HG03571 (cell line): ENCODE data around the gene FAM111B.
"Not testable (repeated sequence)": the region's sequence is repeated elsewhere in the genome, so short reads cannot be mapped to it uniquely, and the experiment has no call there.

Experiments
- ATAC-seq: cut with Tn5 transposase; IDR thresholded peaks from one replicate; pipeline ENCODE4 v1.9.1; 2021; ENCODE audit not compliant: unreplicated experiment

Gene FAM111B, protein sequence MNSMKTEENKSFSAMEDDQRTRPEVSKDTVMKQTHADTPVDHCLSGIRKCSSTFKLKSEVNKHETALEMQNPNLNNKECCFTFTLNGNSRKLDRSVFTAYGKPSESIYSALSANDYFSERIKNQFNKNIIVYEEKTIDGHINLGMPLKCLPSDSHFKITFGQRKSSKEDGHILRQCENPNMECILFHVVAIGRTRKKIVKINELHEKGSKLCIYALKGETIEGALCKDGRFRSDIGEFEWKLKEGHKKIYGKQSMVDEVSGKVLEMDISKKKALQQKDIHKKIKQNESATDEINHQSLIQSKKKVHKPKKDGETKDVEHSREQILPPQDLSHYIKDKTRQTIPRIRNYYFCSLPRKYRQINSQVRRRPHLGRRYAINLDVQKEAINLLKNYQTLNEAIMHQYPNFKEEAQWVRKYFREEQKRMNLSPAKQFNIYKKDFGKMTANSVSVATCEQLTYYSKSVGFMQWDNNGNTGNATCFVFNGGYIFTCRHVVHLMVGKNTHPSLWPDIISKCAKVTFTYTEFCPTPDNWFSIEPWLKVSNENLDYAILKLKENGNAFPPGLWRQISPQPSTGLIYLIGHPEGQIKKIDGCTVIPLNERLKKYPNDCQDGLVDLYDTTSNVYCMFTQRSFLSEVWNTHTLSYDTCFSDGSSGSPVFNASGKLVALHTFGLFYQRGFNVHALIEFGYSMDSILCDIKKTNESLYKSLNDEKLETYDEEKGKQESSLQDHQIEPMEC

DNA sequence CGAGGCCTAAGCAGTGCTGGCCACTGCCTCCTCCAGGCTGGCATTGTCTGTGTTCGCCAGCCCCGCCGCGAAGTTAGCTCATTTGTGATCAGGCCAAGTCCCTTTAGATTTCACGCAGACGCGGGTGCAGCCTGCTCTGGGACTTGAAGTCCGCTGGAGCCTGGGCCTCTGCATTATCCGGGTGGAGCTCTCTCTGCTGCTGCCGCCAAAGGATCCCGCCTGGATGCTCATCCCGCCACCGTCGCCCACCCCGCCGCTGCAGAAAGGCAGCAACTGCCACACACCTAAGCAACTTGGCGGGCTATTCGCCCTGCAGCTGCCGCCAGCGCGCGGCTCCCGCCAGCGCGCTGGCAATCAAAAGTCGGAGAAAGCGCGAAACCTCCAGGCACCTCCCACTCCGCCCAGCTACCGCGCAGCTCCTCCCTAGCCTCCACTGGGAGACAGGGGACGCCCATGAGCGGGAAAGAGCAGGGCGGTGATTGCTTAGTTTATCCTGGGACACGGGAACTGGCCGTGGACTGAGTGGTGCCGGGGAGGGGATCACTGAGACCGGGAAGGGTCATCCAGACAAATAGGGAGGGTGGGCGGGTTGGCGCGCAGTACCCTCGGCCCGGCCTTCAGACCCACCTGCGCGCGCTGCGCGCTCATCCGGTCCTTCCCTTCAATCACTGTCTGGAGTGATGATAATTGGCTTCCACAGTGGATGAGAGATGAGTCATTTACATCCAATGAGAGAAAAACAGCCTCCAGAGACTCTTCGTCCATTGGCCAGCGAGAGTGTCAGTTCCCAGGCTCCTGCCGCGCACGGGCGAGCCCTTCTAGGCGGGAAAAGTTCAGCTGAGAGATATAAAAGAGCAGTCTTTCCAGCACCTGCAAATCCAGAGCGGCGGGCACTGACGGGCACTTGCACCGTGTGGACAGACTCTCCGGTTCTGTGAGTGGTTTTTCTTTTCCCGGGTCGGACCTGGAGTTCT is at the start of gene FAM111B:
TSS of gene FAM111B (plus strand) at position 875 of the 974 bp plus-strand sequence. CDS start 2,389 bp downstream, outside the sequence.
- peak; percentile 73 for ATAC-seq

DNA sequence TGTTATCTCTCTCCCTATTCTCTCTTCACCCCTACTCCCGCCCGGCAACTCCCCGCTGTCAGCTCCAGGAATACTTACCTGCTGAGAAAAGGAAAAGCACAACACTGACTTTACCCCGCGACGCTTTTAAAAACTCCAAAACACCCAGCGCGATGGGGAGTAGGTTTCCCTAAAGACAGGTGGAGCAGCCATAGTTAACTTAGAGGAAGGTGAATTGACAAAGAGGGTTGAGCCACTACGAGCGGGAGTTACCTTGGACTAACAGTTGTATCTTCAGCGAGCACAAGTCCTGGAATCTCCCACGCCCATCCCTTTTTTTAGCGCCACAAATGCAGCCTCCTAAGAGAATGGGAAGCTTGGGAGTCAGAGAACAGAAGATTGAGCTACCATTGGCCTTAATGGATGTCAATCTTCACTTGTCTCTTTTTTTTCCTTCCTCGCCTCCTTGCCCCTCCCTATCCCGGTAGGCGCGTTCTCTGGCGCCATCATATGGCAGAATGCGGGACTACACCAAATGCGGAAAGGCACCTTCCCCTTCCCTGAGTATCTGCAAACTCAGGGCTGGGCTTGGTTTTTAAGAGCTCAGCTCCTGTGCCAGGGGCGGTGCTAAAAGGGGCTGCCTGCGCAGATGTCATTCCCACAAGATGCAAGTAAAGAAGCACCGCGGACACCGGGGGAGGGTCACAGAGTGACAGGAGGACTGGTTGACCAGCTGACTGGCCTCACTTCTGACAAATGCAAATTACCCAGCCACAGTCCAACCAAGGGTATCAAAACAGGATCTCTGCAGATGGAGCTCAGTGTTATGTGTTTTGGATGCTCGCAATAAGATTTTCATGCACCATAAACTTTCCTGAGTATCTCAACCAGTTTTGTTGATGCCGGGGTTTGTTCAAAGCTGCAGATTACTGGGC is 48.7 kb upstream of the FAM111B start:
- ATAC-seq = peak; percentile 89

DNA sequence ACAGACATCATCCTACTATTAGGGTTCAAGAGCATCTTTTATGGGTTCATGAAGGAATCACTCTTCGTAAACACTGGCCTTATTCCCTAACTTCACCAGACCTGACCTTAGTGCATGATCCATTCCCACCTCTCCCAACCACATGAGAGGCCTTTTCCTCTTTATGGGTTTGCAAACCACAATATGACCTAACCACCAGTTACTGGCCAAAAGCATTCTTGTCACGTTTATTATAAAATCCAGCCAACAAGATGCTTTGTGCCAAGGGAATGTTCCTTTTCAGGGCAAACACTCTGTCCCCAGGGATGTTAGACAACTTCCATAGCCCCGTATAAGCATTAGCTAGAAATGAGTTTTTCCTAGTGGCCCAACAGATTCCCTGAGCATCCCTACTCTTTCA is 46.9 kb upstream of the FAM111B start:
- not testable (repeated sequence) for ATAC-seq

DNA sequence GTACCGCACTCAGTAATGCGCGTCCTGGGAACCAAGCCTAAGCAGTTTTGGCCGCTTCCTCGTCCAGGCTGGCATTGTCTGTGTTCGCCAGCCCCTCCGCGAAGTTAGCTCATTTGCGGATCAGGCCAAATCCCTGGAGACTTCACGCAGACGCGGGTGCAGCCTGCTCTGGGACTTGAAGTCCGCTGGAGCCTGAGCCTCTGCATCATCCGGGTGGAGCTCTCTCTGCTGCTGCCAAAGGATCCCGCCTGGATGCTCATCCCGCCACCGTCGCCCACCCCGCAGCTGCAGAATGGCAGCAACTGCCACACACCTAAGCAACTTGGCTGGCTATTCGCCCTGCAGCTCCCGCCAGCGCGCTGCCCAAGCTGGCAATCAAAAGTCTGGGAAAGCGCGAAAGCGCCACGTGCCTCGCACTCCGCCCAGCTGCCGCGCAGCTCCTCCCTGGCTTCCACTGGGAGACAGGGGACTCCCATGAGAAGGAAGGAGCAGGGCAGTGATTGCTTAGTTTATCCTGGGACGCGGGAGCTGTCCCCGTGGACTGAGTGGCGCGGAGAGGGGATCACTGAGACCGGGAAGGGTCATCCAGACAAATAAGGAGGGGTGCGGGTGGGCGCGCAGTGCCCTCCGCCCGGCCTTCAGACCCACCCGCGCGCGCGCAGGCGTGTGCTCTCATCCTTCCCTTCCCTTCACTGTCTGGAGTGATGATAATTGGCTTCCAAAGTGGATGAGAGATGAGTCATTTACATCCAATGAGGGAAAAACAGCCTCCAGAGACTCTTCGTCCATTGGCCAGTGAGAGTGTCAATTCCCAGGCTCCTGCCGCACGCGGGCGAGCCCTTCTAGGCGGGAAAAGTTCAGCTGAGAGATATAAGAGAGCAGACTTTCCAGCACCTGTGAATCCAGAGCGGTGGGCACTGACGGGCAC is 44.2 kb upstream of the FAM111B start:
- ATAC-seq = no peak

DNA sequence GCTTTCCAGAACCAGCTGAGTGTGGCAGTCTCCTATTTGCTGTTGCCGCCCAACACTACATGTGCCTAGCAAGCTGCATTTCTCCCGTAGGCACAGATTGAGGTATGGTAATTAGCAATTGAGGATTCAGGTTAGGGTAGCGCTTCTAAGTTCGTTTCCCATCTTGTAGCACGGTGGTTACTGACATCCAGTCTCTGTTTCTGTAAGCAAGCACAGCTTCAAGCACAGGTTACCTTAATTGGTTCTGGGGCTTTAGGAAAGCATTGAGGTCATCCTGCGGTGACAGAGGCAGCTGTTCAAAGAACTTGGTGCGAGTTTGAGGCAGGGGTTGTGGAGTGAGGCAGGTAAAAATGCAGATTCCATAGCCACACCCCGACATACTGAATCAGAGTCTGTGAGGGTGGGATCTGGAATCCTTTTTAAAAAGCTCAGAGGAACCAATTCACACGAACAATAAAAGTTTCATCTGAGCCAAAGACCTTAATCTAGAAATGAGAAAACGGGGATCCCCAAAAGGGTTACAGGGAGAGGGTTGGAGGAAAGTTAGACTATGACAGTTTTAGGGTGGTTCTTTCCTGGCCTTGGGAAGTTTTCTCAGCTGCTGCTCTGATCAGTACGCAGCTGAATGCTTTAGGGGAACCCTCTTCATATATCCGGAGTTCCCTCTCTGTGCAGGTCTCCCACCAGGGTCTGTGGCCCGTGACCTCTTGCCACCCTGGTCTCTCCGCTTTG is 42.9 kb upstream of the FAM111B start:
- ATAC-seq = not testable (repeated sequence)

DNA sequence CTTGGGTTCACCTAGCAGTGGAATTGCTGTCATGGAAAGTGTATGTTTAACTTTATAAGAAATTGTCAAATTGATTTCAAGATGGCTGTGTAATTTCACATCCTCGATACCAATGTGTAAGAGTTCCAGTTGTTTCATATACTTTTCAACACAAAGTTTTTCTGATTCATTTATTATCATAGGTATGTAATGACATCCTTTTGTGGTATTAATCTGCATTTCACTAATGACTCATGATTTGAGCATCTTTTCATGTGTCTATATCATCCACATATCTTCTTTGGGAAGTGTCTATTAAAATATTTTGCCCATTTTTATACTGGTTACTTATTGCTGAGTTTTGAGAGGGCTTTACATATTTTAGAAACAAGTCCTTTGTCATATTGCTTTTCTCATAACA is 38.0 kb upstream of the FAM111B start:
- ATAC-seq = no peak

DNA sequence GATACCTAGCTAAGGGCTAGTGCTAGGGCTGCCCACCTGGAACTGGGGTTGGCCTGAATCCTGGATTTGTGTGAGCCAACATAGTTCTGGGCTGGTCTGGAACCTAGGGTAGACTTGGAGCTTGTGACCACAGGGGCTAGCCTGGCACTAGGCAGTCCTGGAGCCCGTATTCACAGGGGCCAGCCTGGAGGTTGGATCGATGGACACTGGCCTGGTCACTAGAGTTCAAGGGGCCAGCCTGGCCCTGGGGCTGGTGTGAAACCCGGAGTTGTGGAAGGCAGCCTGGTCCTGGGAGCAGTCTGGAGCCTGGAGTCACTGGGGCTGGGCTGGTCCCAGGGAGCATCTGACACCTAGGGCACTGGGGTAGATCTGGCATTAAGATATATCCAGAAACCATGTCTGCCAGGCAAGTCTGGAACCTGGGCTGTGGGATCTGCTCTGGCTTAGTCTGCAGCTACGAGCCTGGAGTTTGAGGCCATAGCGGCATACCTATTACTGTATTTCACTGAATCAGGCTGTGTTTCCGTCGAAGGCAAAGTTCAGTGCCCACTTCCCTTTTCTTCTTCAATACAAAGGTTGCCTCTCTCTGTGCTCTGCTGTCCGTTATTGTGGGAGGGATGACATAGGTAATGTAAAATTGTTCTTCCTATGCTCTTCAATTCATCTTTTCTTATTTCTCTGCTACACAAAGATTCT is 30.0 kb upstream of the FAM111B start:
- peak; percentile 86 for ATAC-seq

DNA sequence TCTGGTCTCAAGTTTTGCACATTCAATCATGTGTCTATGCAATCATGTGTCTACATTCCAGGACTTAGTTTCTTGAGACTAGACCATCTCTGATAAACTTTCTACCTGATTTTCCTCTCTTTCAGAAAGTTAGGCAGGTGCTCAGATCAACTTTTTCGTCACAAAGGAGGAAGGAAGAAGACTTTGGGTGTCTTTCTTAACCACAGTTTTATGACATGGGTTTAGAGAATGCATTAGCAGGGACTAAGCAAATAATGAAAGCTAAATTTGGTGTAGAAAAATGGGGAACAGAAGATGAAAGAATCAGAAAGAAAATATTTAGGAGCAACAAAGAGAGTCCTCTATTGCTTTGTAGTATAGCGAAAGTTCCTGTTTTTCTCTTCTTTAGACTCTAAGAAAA is 28.6 kb upstream of the FAM111B start:
- no peak for ATAC-seq

DNA sequence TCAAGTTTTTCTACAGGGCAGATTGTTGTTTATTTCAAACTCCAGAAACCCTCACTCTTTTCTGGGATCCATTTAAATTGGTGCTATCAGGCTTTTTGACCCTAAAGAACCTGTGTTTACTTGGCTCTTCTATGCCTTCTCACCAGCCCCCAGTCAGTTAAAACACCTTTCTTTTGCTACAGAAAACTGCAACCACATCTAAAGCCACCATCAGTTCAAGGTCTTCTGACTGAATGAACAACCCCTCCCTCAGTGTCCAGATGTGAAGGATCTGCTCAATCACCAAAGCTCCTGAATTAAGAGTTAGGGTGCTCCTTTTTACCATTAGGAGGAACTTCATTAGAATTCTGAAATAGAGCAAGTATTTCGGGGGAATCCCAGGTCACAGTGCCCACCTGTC is 28.0 kb upstream of the FAM111B start:
- no peak for ATAC-seq

DNA sequence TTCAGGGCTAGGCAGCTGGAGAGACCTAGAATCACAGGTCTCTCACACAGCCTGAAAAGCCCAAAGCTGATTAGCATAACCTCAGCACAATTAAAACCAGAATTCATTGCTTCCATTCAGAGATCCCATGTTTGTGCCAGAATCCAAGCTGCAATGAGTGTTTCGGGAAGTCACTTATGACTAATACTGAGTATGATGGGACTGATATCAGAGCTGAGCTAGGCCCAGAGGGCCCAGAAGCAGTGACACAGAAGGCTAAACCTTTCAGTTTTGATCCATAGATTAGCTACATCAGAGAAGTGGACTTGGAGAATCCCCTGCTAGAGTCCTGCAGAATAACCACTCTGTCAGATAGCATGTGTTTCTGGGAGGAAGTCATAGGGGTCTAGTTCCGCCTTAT is 26.6 kb upstream of the FAM111B start:
- ATAC-seq = not testable (repeated sequence)

DNA sequence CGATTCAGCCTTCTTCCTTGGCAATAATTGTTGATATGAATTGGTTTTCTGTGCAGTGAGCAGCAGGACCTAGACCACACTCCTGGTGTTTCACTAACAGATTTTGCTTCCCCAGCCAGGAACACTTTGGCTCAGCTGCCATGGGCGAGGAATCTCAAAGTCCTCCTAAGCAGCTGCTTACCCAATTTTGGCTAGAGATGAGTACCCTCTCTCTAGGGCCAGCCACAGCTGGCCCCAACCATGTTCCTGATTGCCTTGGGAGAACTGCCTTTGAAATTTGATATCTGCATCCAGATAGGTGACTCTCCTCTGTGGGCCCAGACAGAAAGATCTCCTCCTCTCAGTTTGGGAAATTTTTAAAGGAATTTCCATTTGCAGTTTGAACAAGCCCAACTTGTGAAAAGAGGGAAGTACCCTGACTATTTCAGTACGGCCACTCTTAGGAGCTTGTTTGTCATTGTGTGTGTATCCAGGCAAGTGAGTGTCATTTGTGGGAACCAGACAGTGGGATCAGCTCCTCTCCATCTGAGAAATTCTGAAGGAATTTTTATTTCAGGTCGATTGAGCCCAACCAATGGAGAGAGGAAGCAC is 25.5 kb upstream of the FAM111B start:
- not testable (repeated sequence) for ATAC-seq

DNA sequence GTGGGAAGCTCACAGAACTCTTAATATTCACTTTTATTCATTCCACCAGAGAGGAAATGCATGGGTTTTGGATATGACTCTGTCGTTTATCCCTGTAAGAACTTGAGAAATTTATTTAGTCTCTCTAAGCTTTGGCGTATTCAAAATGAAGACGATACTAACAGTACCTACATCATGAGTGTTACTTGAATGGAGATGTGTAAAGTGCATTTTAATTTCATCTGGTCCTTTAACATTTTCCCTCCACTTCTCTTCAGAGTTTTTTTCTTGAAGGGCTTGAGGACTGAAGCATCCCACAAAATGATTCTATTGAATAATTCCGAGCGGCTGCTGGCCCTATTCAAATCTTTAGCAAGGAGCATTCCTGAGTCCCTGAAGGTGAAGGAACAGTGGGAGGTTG is 21.0 kb upstream of the FAM111B start, which contains the start of gene GLYATL1B:
TSS of gene GLYATL1B (plus strand) at position 301 of the 400 bp plus-strand sequence. CDS start at position 301, 0 bp downstream.
- not testable (repeated sequence) for ATAC-seq

DNA sequence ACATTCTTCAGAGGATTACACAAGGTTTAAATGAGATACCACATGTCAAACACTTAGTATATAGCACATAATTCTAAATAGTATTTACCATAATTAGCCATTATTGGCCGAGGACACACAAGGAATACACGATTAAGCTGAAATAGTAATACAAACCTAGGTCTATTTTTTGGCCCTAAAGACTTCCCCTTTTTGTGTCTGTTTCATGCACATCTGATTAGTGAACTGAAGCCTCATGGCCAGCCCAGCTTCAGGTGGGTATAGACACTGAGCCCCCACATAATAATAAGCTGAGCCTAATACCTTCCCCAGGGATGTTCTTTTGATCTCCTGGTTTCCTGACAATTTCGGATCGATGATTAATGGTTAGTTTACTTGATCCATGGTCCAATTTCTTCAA is 18.9 kb upstream of the FAM111B start:
- no peak for ATAC-seq

DNA sequence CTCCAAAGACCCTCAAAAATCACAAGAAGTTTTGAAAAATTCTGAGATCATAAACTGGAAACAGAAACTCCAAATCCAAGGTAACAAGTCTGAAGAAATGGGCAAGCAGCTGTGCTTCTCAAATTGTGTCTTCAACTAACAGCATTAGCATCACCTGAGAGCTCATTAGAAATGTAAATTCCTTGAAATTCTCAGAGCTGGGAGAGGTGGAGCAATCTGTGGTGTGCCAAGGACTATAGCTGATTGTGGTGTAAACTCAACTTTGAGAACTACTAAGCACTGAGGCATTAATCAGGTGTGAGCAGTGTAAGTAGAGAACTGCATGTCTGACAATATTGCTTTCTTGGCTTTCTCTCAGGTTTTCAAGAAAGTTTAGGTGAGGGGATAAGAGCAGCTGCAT is 13.5 kb upstream of the FAM111B start:
- ATAC-seq = not testable (repeated sequence)

DNA sequence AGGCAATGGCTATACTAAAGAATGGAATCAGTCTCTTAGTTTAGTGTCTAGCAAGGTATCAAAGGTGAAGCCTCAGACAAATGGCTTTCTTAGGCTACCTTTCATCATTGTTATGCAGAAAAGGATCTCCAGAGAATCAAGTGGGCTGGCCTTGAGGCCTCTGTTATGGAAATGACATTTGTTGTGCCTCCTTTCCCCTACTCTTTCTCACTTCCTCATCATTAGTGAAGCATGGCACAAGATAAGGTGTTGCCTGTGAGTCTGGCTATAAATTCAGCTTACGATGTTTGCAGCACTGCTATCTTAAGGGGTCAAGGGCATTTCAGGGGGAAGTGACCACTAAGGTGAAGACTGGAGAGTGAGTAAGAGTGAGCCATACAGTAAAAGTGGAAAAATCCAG is 11.8 kb upstream of the FAM111B start:
- peak; percentile 69 for ATAC-seq

DNA sequence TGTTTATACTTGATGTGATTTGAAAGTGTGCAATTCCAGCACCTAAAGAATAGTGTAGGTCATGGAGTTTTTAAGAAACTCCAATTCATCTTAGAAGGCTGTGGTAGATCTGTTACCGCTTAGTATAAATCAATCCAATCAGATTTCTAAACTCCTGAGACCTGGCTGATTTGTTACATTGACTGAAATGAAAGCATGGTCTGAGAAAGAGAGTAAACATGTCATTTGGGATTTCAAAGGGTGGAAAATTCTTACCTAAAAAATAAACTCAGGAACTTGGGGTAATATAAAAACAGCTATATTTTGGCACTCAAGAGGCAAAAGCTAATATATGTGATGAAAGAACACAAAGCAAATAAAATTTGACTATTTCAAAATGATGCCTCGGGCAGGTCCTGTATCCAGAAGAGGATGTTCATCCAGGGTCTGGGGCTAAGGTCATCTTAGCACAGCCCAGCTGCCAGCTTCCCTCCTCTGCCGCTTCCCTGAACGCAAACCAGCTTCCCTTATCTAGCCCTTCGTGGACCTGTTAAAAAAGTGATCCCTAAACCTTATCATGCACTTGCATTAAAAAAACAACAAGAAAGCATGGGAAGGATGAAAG is 11.0 kb upstream of the FAM111B start:
- ATAC-seq = not testable (repeated sequence)
